PFSK-1 (cell line): ENCODE results near the gene PSMA2.
A peak's percentile ranks its signal among the peaks of the same experiment; 100 is the strongest.

ENCODE experiments used
- FOXP2 ChIP-seq: optimal IDR thresholded peaks from 2 replicates; pipeline ENCODE3; 2011; ENCODE audit warnings: borderline replicate concordance, control low read depth, inconsistent platforms; ENCODE audit not compliant: insufficient read depth; ENCODE audit errors: extremely low read length, extremely low read depth
- POLR2AphosphoS5 ChIP-seq: IDR thresholded peaks from 2 replicates; pipeline ENCODE4 v1.6.1; 2012; ENCODE audit warnings: low read depth, mild to moderate bottlenecking, control low read depth, low read length, moderate library complexity
- SIN3A ChIP-seq: IDR thresholded peaks from 2 replicates; pipeline ENCODE4 v1.6.1; 2012; ENCODE audit warnings: mild to moderate bottlenecking, low read length, moderate library complexity, borderline replicate concordance; ENCODE audit not compliant: insufficient read depth
- TAF1 ChIP-seq: IDR thresholded peaks from 2 replicates; pipeline ENCODE4 v1.6.1; 2012; ENCODE audit warnings: low read length, control low read depth, borderline replicate concordance; ENCODE audit not compliant: insufficient read depth
- TF ChIP-seq, protein P1 (sequence below), 2 experiments: IDR thresholded peaks; 2 replicates each; pipeline versions ENCODE4 v1.6.1 to v1.8.0; 2011 to 2012; ENCODE audit warnings: low read depth in 2 of 2, low read length in 2 of 2, control low read depth in 1 of 2, inconsistent platforms in 1 of 2, mild to moderate bottlenecking in 1 of 2, moderate library complexity in 1 of 2; ENCODE audit not compliant: insufficient read depth in 1 of 2

The PSMA2 gene

DNA sequence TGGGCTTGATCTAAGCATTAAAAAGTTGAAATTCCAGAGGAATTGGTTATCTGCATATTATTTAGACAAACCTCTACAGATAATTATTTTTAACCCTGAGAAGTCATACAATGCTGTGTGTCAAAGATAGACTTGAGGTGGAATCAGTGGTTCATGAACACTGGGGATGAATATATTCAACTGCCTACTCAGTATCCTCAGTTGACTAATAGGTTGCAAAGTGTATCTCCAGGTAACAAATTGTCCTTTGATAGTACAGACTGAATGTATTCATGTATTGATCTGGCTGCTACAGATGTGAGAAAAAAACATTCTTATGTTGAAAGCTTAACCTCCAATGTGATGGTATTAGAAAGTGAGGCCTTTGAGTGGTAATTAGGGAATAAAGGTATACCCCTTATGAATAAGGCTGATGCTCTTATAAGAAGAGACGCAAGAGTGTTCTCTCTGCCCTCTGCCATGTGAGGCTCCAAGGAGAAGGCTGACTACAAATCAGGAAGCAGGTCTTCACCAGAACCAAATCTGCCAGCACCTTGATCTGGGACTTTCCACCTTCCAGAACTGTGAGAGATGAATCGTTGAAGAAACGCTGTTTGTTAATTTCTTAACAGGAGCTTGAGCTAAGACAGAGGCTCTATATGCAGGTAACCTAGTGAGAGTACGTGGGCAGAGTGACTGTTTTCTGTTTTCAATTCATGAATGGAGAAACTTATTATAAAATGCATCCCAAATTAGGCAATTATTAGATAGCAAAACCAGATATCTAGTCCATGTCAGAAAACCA lies 7.7 kb upstream of the PSMA2 start:
- TF ChIP-seq FOXP2 (no peak), SIN3A (no peak), TAF1 (no peak), POLR2AphosphoS5 (no peak)
- TF ChIP-seq, protein P1, sequence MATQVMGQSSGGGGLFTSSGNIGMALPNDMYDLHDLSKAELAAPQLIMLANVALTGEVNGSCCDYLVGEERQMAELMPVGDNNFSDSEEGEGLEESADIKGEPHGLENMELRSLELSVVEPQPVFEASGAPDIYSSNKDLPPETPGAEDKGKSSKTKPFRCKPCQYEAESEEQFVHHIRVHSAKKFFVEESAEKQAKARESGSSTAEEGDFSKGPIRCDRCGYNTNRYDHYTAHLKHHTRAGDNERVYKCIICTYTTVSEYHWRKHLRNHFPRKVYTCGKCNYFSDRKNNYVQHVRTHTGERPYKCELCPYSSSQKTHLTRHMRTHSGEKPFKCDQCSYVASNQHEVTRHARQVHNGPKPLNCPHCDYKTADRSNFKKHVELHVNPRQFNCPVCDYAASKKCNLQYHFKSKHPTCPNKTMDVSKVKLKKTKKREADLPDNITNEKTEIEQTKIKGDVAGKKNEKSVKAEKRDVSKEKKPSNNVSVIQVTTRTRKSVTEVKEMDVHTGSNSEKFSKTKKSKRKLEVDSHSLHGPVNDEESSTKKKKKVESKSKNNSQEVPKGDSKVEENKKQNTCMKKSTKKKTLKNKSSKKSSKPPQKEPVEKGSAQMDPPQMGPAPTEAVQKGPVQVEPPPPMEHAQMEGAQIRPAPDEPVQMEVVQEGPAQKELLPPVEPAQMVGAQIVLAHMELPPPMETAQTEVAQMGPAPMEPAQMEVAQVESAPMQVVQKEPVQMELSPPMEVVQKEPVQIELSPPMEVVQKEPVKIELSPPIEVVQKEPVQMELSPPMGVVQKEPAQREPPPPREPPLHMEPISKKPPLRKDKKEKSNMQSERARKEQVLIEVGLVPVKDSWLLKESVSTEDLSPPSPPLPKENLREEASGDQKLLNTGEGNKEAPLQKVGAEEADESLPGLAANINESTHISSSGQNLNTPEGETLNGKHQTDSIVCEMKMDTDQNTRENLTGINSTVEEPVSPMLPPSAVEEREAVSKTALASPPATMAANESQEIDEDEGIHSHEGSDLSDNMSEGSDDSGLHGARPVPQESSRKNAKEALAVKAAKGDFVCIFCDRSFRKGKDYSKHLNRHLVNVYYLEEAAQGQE (IDR thresholded peaks at IDR 0.05; ENCODE audit: insufficient read depth in 1 of 2, low read depth in 2 of 2, low read length in 2 of 2), result no peak

DNA sequence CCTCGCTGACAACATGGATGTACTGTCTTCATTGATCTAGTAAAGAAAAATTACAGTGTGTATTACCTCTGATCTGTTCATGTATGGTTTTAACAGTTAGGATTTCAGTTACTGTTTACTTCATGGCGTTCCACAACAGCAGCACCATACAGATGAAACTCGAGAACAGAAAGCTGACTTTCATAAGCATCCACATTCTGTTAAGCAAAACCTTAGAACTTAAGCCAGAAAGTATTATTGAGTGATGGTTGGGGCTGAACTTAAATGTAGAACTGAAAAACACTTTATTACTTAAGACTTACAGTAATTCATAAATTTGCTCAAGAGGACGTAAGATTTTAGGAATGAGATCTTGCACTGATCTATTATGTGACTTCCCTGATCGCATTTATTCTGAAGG lies 3.9 kb upstream of the PSMA2 start:
- no peak for TF ChIP-seq FOXP2
- TF ChIP-seq, protein P1 (IDR thresholded peaks at IDR 0.05; ENCODE audit: insufficient read depth in 1 of 2, low read depth in 2 of 2, low read length in 2 of 2), result no peak
- no peak for TF ChIP-seq SIN3A
- no peak for TF ChIP-seq TAF1
- no peak for TF ChIP-seq POLR2AphosphoS5

DNA sequence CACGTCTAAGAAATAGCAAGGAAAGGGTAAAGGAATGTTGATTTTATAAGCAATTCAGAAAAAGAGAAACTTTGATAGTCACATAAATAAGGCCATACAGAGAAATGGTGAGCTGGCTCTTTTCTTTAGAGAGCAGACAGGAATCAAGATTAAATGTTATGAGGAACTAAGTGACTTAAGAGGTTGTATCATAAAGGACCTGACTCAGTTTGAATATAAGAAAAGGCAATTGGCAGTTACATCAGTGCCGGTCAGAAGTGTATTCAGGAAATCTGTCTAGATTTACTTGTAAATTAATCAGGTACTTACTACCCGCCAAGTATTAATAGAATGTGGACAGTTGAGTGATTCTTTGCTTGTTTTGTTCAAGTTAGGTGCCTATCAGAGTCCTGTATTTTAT lies 2.3 kb upstream of the PSMA2 start:
- no peak for TF ChIP-seq POLR2AphosphoS5
- TF ChIP-seq SIN3A, result no peak
- TF ChIP-seq FOXP2, result no peak
- no peak for TF ChIP-seq TAF1
- TF ChIP-seq, protein P1 (IDR thresholded peaks at IDR 0.05; ENCODE audit: insufficient read depth in 1 of 2, low read depth in 2 of 2, low read length in 2 of 2), result no peak

DNA sequence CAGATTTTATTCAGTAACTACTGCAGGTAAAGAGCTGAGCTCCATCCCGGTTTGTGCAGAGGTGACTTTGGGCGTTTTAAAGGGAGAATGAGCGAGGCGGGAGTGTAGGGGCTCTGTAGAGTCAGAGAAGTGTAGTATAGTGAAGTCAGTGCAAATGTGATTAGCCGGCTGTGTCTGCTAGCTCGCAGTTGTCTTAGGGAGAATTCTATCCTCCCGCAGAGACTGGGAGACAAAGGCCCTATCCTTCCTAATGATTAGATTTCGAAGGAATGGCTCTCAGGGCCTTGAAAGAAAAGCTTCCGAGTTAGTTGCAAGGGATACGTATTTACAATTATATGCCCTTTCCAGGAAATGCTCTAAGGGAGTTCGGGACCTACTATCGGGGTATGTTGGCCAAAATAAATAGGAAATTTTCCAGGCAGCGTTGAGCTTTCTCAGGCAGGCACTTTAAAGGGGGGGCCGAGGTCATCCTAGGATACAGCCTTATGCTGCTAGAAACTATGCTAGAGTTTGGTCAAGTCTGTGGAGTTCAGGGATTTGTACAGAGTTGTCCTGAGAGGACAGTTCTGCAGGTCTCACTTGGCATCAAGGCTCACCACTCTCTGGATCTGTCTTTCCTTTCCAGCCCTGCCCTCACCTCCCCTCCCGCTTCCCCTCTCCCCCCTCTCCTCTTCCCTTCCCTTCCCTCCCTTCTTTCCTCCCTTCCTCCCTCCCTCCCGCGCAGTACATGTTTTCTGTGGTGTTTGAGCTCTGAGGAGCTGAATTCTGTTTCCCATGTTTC lies 1.0 kb upstream of the PSMA2 start:
- TF ChIP-seq SIN3A (peak; percentile 54; the same call in 1 of the 2 replicates), POLR2AphosphoS5 (0 out of 2 replicates have a peak, but pooled peaks have one; percentile 39), TAF1 (no peak)

DNA sequence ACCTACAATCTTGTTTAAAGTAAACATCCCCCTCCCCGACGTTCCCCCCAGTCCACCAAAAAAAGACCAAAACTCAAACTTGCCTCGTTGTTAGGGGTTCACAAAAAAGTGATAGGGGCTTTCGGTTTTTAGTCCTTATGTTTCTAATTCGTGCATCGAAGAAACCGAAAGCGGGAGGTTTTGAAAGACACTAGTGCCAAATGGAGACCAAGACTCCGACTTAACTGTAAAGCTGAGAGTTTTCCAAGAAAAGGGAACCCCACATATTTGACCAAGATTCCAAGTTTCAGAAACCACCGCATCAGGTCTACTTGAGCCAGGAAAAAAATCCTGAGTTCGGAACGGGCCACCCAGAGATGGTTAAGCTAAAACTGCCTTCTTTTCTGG lies 534 bp downstream of the PSMA2 start:
- TF ChIP-seq SIN3A (no peak), FOXP2 (no peak), TAF1 (no peak), POLR2AphosphoS5 (no peak)
- TF ChIP-seq, protein P1 (IDR thresholded peaks at IDR 0.05; ENCODE audit: insufficient read depth in 1 of 2, low read depth in 2 of 2, low read length in 2 of 2), result no peak
